Mesenchymal stem cell (in vitro differentiated cells and primary cell): ENCODE data around the gene ACSM2B.
"Not testable (repeated sequence)": the region's sequence is repeated elsewhere in the genome, so short reads cannot be mapped to it uniquely, and the experiment has no call there.

Experiments
- DNase-seq: peaks from one replicate; pipeline ENCODE4 v3.0.0-alpha.2; 2013
- H2AFZ ChIP-seq: one replicate; pipeline ENCODE4 v1.6.1; 2013; ENCODE audit warnings: low read depth, mild to moderate bottlenecking, control low read depth, inconsistent platforms, low read length, moderate library complexity
- H2AK5ac ChIP-seq: 2 replicates; pipeline ENCODE4 v1.6.1; 2013; ENCODE audit warnings: low read length, moderate library complexity, mild to moderate bottlenecking, inconsistent platforms; ENCODE audit not compliant: severe bottlenecking
- H2BK120ac ChIP-seq: one replicate; pipeline ENCODE4 v1.6.1; 2013; ENCODE audit warnings: low read depth, mild to moderate bottlenecking, inconsistent platforms, low read length, moderate library complexity
- H2BK12ac ChIP-seq, 2 experiments: one replicate each; pipeline ENCODE4 v1.6.1; 2013; ENCODE audit warnings: inconsistent platforms in 2 of 2, low read length in 2 of 2, mild to moderate bottlenecking in 2 of 2, moderate library complexity in 2 of 2, control low read depth in 1 of 2
- H2BK15ac ChIP-seq: one replicate; pipeline ENCODE4 v1.6.1; 2013; ENCODE audit warnings: mild to moderate bottlenecking, low read depth, inconsistent platforms; ENCODE audit not compliant: poor library complexity, severe bottlenecking
- H2BK5ac ChIP-seq: 2 replicates; pipeline ENCODE4 v1.6.1; 2013; ENCODE audit warnings: low read depth, mild to moderate bottlenecking, low read length, control low read depth, inconsistent platforms; ENCODE audit not compliant: poor library complexity, severe bottlenecking
- H3K14ac ChIP-seq, 2 experiments: one replicate each; pipeline ENCODE4 v1.6.1; 2013; ENCODE audit warnings: inconsistent platforms in 2 of 2, low read length in 2 of 2, control low read depth in 1 of 2, mild to moderate bottlenecking in 1 of 2, moderate library complexity in 1 of 2
- H3K18ac ChIP-seq, 2 experiments: one replicate each; pipeline ENCODE4 v1.6.1; 2013; ENCODE audit warnings: inconsistent platforms in 2 of 2, low read length in 2 of 2, control low read depth in 1 of 2, low read depth in 1 of 2, mild to moderate bottlenecking in 1 of 2
- H3K23ac ChIP-seq, 2 experiments: one replicate each; pipeline ENCODE4 v1.6.1; 2013; ENCODE audit warnings: inconsistent platforms in 2 of 2, low read length in 2 of 2, mild to moderate bottlenecking in 2 of 2, moderate library complexity in 2 of 2, control low read depth in 1 of 2
- H3K27ac ChIP-seq: 2 replicates; pipeline ENCODE4 v1.5.1; 2013; ENCODE audit warnings: mild to moderate bottlenecking, moderate library complexity, low read length, control low read depth, inconsistent platforms; ENCODE audit not compliant: poor library complexity, severe bottlenecking
- H3K27me3 ChIP-seq, 2 experiments: 2 replicates each; pipeline versions ENCODE4 v1.6.1 to v1.7.0; 2013; ENCODE audit warnings: low read length in 2 of 2, mild to moderate bottlenecking in 2 of 2, moderate library complexity in 2 of 2, control low read depth in 1 of 2, inconsistent platforms in 1 of 2; ENCODE audit not compliant: control insufficient read depth in 1 of 2, insufficient read depth in 1 of 2
- H3K36me3 ChIP-seq, 2 experiments: 2 replicates each; pipeline versions ENCODE4 v1.6.1 to v1.7.0; 2013; ENCODE audit warnings: low read length in 2 of 2, control low read depth in 1 of 2, inconsistent platforms in 1 of 2, low read depth in 1 of 2, mild to moderate bottlenecking in 1 of 2; ENCODE audit not compliant: insufficient read depth in 2 of 2, control insufficient read depth in 1 of 2
- H3K4ac ChIP-seq, 2 experiments: one replicate each; pipeline ENCODE4 v1.6.1; 2013; ENCODE audit warnings: inconsistent platforms in 2 of 2, low read length in 2 of 2, mild to moderate bottlenecking in 2 of 2, moderate library complexity in 2 of 2, control low read depth in 1 of 2, low read depth in 1 of 2
- H3K4me1 ChIP-seq: 2 replicates; pipeline ENCODE4 v1.6.1; 2013; ENCODE audit warnings: low read depth, low read length, control low read depth; ENCODE audit not compliant: control insufficient read depth, insufficient read depth
- H3K4me2 ChIP-seq: 2 replicates; pipeline ENCODE4 v1.6.1; 2013; ENCODE audit warnings: low read length, mild to moderate bottlenecking, inconsistent platforms; ENCODE audit not compliant: poor library complexity, severe bottlenecking
- H3K4me3 ChIP-seq, 2 experiments: 2 replicates each; pipeline versions ENCODE4 v1.5.1 to v1.7.0; 2013; ENCODE audit warnings: low read length in 2 of 2, mild to moderate bottlenecking in 2 of 2, control low read depth in 1 of 2, low read depth in 1 of 2; ENCODE audit not compliant: insufficient read depth in 1 of 2
- H3K79me1 ChIP-seq: replicated peaks from 2 replicates; pipeline ENCODE4 v1.6.1; 2013; ENCODE audit warnings: mild to moderate bottlenecking, control low read depth, low read length, inconsistent platforms; ENCODE audit not compliant: poor library complexity, severe bottlenecking
- H3K9ac ChIP-seq: 2 replicates; pipeline ENCODE4 v1.7.0; 2013; ENCODE audit warnings: mild to moderate bottlenecking, low read length, moderate library complexity
- H3K9me3 ChIP-seq: 2 replicates; pipeline ENCODE4 v1.7.0; 2013; ENCODE audit warnings: mild to moderate bottlenecking, low read length; ENCODE audit not compliant: control insufficient read depth
- H4K8ac ChIP-seq: one replicate; pipeline ENCODE4 v1.6.1; 2013; ENCODE audit warnings: inconsistent platforms, mild to moderate bottlenecking, low read length, moderate library complexity
- H4K91ac ChIP-seq: one replicate; pipeline ENCODE4 v1.6.1; 2013; ENCODE audit warnings: mild to moderate bottlenecking, low read length, inconsistent platforms
- WGBS: methylation state at CpG from one replicate; pipeline ENCODE4 v1.1.7; 2013; ENCODE audit warnings: mixed read lengths; 5-methylcytosine and 5-hydroxymethylcytosine counted together

The ACSM2B gene

GRCh38 chr16:20595068-20595467 is 18.9 kb upstream of the ACSM2B start:
- H4K8ac ChIP-seq, H3K79me1 ChIP-seq, H2BK5ac ChIP-seq, H2BK15ac ChIP-seq, H2AFZ ChIP-seq, DNase-seq, H3K23ac ChIP-seq, H3K27me3 ChIP-seq, H3K27ac ChIP-seq, H3K14ac ChIP-seq, H2BK120ac ChIP-seq, H3K4ac ChIP-seq, H3K9ac ChIP-seq, H3K4me2 ChIP-seq, H2AK5ac ChIP-seq, H3K18ac ChIP-seq, H3K36me3 ChIP-seq, H2BK12ac ChIP-seq, H3K9me3 ChIP-seq, H4K91ac ChIP-seq, H3K4me1 ChIP-seq, H3K4me3 ChIP-seq: not testable (repeated sequence)
- 100% methylated on average over 1 of the region's 2 CpGs for WGBS

GRCh38 chr16:20592780-20593179 is 16.6 kb upstream of the ACSM2B start:
- H3K23ac ChIP-seq, H3K27me3 ChIP-seq, DNase-seq, H2BK120ac ChIP-seq, H3K36me3 ChIP-seq, H3K79me1 ChIP-seq, H4K91ac ChIP-seq, H3K9me3 ChIP-seq, H3K18ac ChIP-seq, H3K14ac ChIP-seq, H3K9ac ChIP-seq, H3K27ac ChIP-seq, H3K4me1 ChIP-seq, H2BK5ac ChIP-seq, H2BK15ac ChIP-seq, H3K4me2 ChIP-seq, H2BK12ac ChIP-seq, H2AK5ac ChIP-seq, H3K4me3 ChIP-seq, H3K4ac ChIP-seq, H4K8ac ChIP-seq, H2AFZ ChIP-seq: not testable (repeated sequence)
- 58% methylated on average over 1 of the region's 1 CpG for WGBS

GRCh38 chr16:20589486-20589885 is 13.3 kb upstream of the ACSM2B start:
- not testable (repeated sequence) for H3K9me3 ChIP-seq, H2BK15ac ChIP-seq

GRCh38 chr16:20587645-20588074 is 11.5 kb upstream of the ACSM2B start:
- not testable (repeated sequence) for H3K27me3 ChIP-seq, H3K27ac ChIP-seq, H3K4ac ChIP-seq, H3K9me3 ChIP-seq, H3K4me1 ChIP-seq, H3K18ac ChIP-seq, H2AK5ac ChIP-seq, DNase-seq, H3K79me1 ChIP-seq, H4K91ac ChIP-seq, H2BK120ac ChIP-seq, H3K36me3 ChIP-seq, H3K9ac ChIP-seq, H3K4me2 ChIP-seq, H3K23ac ChIP-seq, H3K4me3 ChIP-seq, H3K14ac ChIP-seq, H2BK12ac ChIP-seq, H2AFZ ChIP-seq, H2BK5ac ChIP-seq, H4K8ac ChIP-seq, H2BK15ac ChIP-seq
- WGBS = 57% methylated on average over 2 of the region's 2 CpGs

More at GRCh38 chr16:20589486-20589885, 13.3 kb upstream of the ACSM2B start:
- not testable (repeated sequence) for H3K27ac ChIP-seq, H4K8ac ChIP-seq, H3K18ac ChIP-seq, H2AFZ ChIP-seq, H4K91ac ChIP-seq, H3K14ac ChIP-seq, DNase-seq, H2BK5ac ChIP-seq, H3K27me3 ChIP-seq, H3K79me1 ChIP-seq, H3K9ac ChIP-seq, H3K4me3 ChIP-seq, H2AK5ac ChIP-seq, H3K4me1 ChIP-seq, H3K4me2 ChIP-seq, H3K23ac ChIP-seq, H3K4ac ChIP-seq, H2BK120ac ChIP-seq, H2BK12ac ChIP-seq, H3K36me3 ChIP-seq
- WGBS = 100% methylated on average over 1 of the region's 6 CpGs
